ENCODE measurements around the gene FAF1.
"Not testable (repeated sequence)": the region's sequence is repeated elsewhere in the genome, so short reads cannot be mapped to it uniquely, and the experiment has no call there.

DNA sequence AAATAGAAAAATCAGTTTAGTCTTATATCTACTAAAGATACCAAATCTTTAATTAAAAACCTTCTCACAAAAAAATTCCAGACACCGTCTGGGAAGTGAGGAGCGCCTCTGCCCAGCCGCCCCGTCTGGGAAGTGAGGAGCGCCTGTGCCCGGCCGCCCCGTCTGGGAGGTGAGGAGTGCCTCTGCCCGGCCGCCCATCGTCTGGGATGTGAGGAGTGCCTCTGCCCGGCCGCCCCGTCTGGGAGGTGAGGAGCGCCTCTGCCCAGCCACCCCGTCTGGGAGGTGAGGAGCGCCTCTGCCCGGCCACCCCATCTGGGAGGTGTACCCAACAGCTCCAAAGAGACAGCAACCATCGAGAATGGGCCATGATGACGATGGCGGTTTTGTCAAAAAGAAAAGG is 133.3 kb downstream of the FAF1 start:
- TF ChIP-seq, protein P1, sequence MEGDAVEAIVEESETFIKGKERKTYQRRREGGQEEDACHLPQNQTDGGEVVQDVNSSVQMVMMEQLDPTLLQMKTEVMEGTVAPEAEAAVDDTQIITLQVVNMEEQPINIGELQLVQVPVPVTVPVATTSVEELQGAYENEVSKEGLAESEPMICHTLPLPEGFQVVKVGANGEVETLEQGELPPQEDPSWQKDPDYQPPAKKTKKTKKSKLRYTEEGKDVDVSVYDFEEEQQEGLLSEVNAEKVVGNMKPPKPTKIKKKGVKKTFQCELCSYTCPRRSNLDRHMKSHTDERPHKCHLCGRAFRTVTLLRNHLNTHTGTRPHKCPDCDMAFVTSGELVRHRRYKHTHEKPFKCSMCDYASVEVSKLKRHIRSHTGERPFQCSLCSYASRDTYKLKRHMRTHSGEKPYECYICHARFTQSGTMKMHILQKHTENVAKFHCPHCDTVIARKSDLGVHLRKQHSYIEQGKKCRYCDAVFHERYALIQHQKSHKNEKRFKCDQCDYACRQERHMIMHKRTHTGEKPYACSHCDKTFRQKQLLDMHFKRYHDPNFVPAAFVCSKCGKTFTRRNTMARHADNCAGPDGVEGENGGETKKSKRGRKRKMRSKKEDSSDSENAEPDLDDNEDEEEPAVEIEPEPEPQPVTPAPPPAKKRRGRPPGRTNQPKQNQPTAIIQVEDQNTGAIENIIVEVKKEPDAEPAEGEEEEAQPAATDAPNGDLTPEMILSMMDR (IDR thresholded peaks at IDR 0.05): not testable (repeated sequence)
- not testable (repeated sequence) for TF ChIP-seq POLR2A, EP300 (IDR thresholded peaks at IDR 0.05)

Data from tibial nerve (tissue), 4 donors.